ENCODE results near the gene MYO1E. TPM values are rescaled to one million over a fixed set of nuclear protein-coding genes. Genes with fewer than 3 reads are reported as not detected.
A peak's percentile ranks its signal among the peaks of the same experiment; 100 is the strongest.

MYO1E gene
- polyA plus RNA-seq, 4 donors, result 146 to 207 (median 185) TPM

DNA sequence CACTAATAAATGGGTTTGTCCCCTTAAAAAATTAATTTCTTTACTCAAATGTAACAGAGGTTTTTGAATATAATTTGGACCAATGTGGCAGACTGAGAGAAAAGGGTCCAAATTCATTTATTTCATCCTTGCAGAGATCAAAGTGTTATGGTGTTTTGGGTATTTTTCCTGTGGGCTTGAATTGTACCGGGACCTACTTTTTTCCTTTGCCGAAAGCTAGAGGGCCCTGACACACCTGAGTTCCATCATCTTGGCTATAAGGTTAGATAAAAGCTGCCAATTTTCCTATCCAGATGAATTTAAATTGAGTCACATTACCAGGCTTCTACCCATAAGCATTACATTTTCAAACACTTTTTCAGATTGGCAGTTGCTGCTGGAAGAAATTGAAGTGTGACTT, 266.8 kb downstream of the MYO1E start:
- no peak for DNase-seq (ENCODE audit: low read depth in 4 of 4, low spot score in 3 of 4)

DNA sequence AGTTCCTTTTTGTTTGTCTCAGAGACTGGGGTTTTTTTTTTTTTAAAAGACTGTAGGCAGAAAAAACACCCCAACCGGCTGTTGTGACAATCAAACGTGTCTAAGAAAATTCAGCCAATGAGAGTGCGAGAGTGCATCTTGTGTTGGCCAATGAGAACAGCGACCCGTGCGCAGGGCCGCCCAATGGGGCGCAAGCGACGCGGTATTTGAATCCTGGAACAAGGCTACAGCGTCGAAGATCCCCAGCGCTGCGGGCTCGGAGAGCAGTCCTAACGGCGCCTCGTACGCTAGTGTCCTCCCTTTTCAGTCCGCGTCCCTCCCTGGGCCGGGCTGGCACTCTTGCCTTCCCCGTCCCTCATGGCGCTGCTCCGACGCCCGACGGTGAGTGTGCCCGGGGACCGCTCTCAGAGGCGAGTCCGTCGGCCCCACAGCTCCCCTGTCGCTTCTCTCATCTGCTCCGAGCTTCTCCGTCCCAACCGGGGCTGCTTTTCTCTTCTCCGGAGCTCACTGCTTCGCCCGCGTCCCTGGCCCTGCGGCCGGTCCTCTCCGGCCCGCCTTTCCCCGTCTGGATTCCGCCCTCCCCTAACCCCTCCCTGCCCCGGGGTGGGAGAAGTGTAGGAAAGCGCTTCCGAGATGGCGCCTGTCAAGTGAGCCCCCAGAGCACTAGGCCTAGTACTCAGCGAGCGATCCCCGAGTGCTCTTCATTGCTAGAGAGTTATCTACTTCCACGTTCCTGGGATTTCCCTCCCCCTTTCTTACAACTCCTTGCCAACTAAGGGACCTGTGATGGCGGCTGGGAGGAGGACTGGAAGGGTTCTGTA, 267.5 kb downstream of the MYO1E start, which contains the start of gene CCNB2:
TSS of gene CCNB2 (plus strand) at position 235 of the 821 bp plus-strand sequence. CDS start at position 358, 123 bp downstream.
- peak; percentile 83 to 87 (median 86) for DNase-seq (ENCODE audit: low read depth in 4 of 4, low spot score in 3 of 4)

DNA sequence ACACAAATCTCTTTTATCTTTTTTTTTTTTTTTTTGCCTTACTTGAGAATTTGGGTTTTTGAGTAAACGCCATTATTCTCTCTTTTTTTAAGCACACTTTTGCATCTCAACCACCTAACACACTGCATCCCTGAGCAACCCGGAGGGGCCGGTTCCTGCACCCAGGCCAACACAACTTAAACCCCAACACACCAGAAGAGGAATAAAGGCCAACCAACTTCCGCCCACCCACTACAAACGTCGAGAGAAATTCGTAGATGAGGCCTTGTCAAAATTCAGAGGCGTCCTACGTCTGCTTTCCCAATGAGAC, 268.1 kb downstream of the MYO1E start:
- DNase-seq (ENCODE audit: low read depth in 4 of 4, low spot score in 3 of 4), result peak in 1 of 4 donors; percentile 10

DNA sequence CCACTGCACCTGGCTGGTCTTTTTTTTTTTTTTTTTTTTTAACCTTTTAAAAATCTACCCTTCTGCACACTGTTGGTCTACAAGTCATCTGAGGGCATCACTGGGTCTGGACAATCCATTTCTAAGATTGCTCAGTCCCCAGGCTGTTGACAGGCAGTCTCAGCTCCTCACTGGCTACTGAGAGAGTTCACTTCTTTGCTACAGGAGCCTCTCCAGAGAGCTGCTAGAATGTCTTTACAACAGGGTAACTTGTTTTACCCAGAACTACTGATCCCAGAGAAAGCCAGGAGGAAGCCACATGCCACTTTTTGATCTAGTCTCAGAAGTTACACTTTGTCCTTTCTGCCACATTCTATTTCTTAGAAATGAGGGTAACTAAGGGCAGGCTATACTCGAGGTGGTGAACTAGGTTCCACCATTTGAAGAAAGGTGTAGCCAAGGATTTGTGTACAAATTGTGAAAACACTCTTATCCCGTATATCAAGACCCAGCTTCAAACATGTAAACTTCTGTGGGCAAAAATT, 273.4 kb downstream of the MYO1E start:
- DNase-seq (ENCODE audit: low read depth in 4 of 4, low spot score in 3 of 4), result no peak

DNA sequence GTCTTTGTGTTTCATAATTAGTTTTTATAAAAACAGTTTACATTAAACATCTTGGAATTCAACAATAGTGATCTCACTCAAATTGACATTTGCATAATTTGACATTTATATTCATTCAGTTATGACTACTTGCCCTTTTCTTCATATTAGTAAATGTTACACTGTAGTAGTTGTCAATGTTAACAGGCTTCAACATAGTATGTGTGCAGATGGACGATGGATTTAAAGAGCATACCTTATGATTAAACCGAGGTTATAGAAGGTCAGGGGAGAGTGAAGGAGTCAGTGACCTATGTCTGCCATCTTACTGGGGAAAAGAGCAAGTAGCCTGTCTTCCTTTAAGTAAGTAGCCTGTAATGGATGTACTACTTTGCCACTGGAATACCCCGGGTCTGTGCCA, 276.2 kb downstream of the MYO1E start:
- no peak for DNase-seq (ENCODE audit: low read depth in 4 of 4, low spot score in 3 of 4)

DNA sequence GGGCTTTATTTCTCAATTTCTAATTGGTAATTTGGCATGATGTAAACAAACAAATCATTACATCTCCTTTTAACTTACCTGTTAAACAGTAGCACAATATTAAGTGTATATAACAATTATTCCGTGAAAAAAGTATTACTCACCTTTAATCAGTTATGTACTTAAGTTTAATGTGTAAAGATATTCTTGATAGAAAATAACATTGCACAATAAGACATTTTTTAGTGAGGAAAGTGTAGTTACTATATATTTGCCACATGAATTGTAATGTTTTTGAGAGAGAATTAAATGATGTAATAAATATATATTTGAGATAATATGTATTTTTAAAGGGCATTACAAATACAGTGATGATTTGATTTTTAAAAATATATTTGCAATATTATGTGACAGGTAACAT, 278.6 kb downstream of the MYO1E start:
- DNase-seq (ENCODE audit: low read depth in 4 of 4, low spot score in 3 of 4), result no peak

DNA sequence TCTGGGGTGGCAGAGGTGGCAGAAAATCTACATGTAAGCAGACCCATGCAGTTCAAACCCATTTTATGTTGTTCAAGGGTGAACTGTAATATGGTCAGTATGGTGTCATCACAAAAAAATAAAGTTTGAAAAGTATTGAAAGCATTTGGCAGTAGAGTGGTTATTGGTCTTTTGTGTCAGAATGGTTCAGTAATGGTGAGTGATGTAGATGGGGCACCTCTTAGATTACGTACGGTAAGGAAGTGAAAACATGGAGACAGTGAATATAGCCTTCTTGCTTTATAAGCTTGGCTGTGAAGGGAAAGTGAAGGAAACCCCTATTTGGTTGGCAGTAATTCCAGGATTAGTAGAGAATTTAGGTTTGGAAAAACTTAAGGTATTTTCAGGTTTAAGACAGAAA, 284.9 kb downstream of the MYO1E start:
- no peak for DNase-seq (ENCODE audit: low read depth in 4 of 4, low spot score in 3 of 4)

Other genes starting within 250 kb of the MYO1E start
- gene LDHAL6B, start 166.0 kb downstream of the MYO1E start, polyA plus RNA-seq (ENCODE audit: insufficient read length in 4 of 4), result under 1 TPM; 0.13 to 0.31 (median 0.22) TPM
- 10 to 100 TPM; 19.9 to 24.3 (median 23.2) TPM for gene FAM81A, start 65.3 kb upstream of the MYO1E start, polyA plus RNA-seq (ENCODE audit: insufficient read length in 4 of 4)
- gene GCNT3, start 238.9 kb upstream of the MYO1E start, polyA plus RNA-seq (ENCODE audit: insufficient read length in 4 of 4), result under 1 TPM; 0.61 to 0.94 (median 0.68) TPM